ENCODE results near the gene SDSL. TPM values are rescaled to one million over a fixed set of nuclear protein-coding genes. Genes with fewer than 3 reads are reported as not detected.

Gene SDSL
- total and polyA plus RNA-seq, 2 experiments from 2014 or later: not detected

DNA sequence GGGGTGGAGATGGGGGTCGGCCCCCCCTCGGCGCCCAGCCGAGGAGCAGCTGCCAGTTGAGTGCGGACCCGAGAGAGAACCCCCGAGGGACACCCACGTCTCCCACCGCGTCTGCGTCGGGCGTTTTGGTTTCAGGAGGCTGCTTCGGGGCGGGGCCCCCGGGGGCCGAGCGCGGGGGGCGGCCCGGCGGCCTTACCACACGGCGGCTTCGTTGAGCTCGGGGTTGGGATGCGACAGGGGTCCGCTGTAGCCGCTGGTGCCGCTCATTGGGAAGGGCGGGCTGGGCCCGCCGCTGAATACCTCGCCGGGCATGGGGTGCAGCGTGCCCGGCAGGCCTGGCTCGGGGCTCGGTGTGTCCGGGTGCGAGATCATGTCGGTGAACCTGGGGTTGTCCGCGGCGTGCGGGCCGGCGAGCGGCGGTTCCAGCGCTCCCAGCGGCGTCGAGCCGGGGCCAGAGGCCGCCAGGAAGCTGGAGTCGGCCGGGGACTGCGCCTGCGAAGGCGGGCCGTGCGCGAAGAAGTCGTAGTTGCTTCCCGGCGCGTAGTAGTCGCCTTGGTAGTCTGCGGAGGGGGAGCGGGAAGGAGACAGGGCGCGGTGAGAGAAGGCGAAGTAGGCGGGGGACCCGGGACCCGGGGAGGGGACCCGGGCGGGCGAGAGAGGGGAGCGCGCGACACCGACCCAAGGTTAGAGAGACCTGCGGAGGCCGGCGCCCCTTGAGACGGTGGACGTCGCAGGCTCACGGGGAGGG is 41.0 kb downstream of the SDSL start:
- peak overlapping the region; percentile 89 for H3K4me2 ChIP-seq
- Mint-ChIP-seq H3K4me3 (peak overlapping the region; percentile 64), H3K9me3 (0 out of 3 replicates have a peak, but pooled peaks cover 3% of the 10 kb centered on the region), H3K36me3 (ENCODE audit: low read depth) (no peaks in the 10 kb centered on the region; the same call in 2 of the 3 replicates), H3K27me3 (ENCODE audit: insufficient read depth, low read depth, poor library complexity) (peaks cover 67% of the 10 kb centered on the region), H3K27ac (no peak overlapping the region), H3K4me1 (peaks cover 32% of the 10 kb centered on the region)
- H3F3A ChIP-seq (replicated peaks; ENCODE audit: low read depth): peaks cover 10% of the 10 kb centered on the region
- peaks cover 33% of the 10 kb centered on the region for H3K4me1 ChIP-seq (ENCODE audit: insufficient read depth)
- H3K79me2 ChIP-seq (replicated peaks; ENCODE audit: insufficient read depth): no peaks in the 10 kb centered on the region
- H3K36me3 ChIP-seq (ENCODE audit: insufficient read depth): no peaks in the 10 kb centered on the region
- ATAC-seq (peak; percentile 4), DNase-seq (ENCODE audit: low spot score) (peak; percentile 70)
- peak; percentile 85 for TF ChIP-seq EZH2phosphoT487 (IDR thresholded peaks at IDR 0.05; ENCODE audit: unreplicated experiment)
- TF ChIP-seq EZH2 (IDR thresholded peaks at IDR 0.05; ENCODE audit: low read depth, unreplicated experiment): peak; percentile 81
- no peak for TF ChIP-seq CTCF (conservative IDR thresholded peaks at IDR 0.05; ENCODE audit: low read depth in 2 of 2)
- no peaks in the 10 kb centered on the region; the same call in 1 of the 2 replicates for H4K20me1 ChIP-seq (replicated peaks; ENCODE audit: insufficient read depth)
- peak overlapping the region; percentile 58 for H3K4me3 ChIP-seq
- H3K27ac ChIP-seq (ENCODE audit: low read depth): no peak overlapping the region
- peaks cover 78% of the 10 kb centered on the region for H3K27me3 ChIP-seq (ENCODE audit: insufficient read depth)
- H2AFZ ChIP-seq: peak overlapping the region; percentile 38
- no peaks in the 10 kb centered on the region for H3K9me2 ChIP-seq (ENCODE audit: insufficient read depth)

GRCh38 chr12:113463746-113464451 is 41.7 kb downstream of the SDSL start:
- Mint-ChIP-seq H3K36me3 (ENCODE audit: low read depth) (no peaks in the 10 kb centered on the region; the same call in 2 of the 3 replicates), H3K4me3 (peak overlapping the region; percentile 64), H3K27ac (no peak overlapping the region), H3K4me1 (peaks cover 35% of the 10 kb centered on the region), H3K27me3 (ENCODE audit: insufficient read depth, low read depth, poor library complexity) (peaks cover 74% of the 10 kb centered on the region), H3K9me3 (0 out of 3 replicates have a peak, but pooled peaks cover 3% of the 10 kb centered on the region)
- H3K4me2 ChIP-seq: peak overlapping the region; percentile 89
- DNase-seq (ENCODE audit: low spot score) (peak; percentile 57), ATAC-seq (peak; percentile 2)
- peaks cover 10% of the 10 kb centered on the region for H3F3A ChIP-seq (replicated peaks; ENCODE audit: low read depth)
- no peaks in the 10 kb centered on the region for H3K9me2 ChIP-seq (ENCODE audit: insufficient read depth)
- H3K4me3 ChIP-seq: peak overlapping the region; percentile 58
- H3K27me3 ChIP-seq (ENCODE audit: insufficient read depth): peaks cover 85% of the 10 kb centered on the region
- H3K79me2 ChIP-seq (replicated peaks; ENCODE audit: insufficient read depth): no peaks in the 10 kb centered on the region
- no peak overlapping the region for H3K27ac ChIP-seq (ENCODE audit: low read depth)
- H3K36me3 ChIP-seq (ENCODE audit: insufficient read depth): no peaks in the 10 kb centered on the region
- H3K4me1 ChIP-seq (ENCODE audit: insufficient read depth): peaks cover 38% of the 10 kb centered on the region
- peak overlapping the region; percentile 38 for H2AFZ ChIP-seq
- no peaks in the 10 kb centered on the region; the same call in 1 of the 2 replicates for H4K20me1 ChIP-seq (replicated peaks; ENCODE audit: insufficient read depth)
- TF ChIP-seq EZH2 (IDR thresholded peaks at IDR 0.05; ENCODE audit: low read depth, unreplicated experiment) (peak; percentile 96), POLR2AphosphoS5 (IDR thresholded peaks at IDR 0.05; ENCODE audit: low read depth) (no peak), NANOG (IDR thresholded peaks at IDR 0.05; ENCODE audit: borderline replicate concordance) (no peak), EZH2phosphoT487 (IDR thresholded peaks at IDR 0.05; ENCODE audit: unreplicated experiment) (peak; percentile 77), CREB1 (CRISPR knock-in tag; IDR thresholded peaks at IDR 0.05; ENCODE audit: low read depth) (no peak)

Data from GM23338 (cell line).